Kidney (tissue), 14 donors: Measurements from ENCODE around the gene ACOT12. TPM values are rescaled to one million over a fixed set of nuclear protein-coding genes. Genes with fewer than 3 reads are reported as not detected.

Experiments used
- DNase-seq, 5 donors: peaks; one replicate each; pipeline ENCODE4 v3.0.0-alpha.2; 2013 to 2020
- FAIRE-seq: peaks from 2 replicates; lab custom pipeline; 2012; peaks lifted over from hg19 to GRCh38; lab: Jason Lieb, UNC
- H3K27ac ChIP-seq, 2 donors: one replicate each; pipeline ENCODE4 v1.7.0; 2013; ENCODE audit warnings: low read depth in 2 of 2, low read length in 2 of 2, inconsistent platforms in 1 of 2
- H3K27me3 ChIP-seq: one replicate; pipeline ENCODE4 v1.7.1; 2013; ENCODE audit warnings: low read length, inconsistent platforms; ENCODE audit not compliant: control insufficient read depth, insufficient read depth
- H3K36me3 ChIP-seq, 3 donors: one replicate each; pipeline versions ENCODE4 v1.7.0 to v1.7.1; 2013; ENCODE audit warnings: low read length in 3 of 3, control low read depth in 1 of 3, inconsistent platforms in 1 of 3; ENCODE audit not compliant: insufficient read depth in 3 of 3, control insufficient read depth in 2 of 3
- H3K4me1 ChIP-seq, 3 donors: one replicate each; pipeline versions ENCODE4 v1.7.0 to v1.7.1; 2013; ENCODE audit warnings: low read length in 3 of 3, inconsistent platforms in 1 of 3, low read depth in 1 of 3; ENCODE audit not compliant: control insufficient read depth in 2 of 3, insufficient read depth in 2 of 3
- H3K4me3 ChIP-seq, 3 donors: one replicate each; pipeline versions ENCODE4 v1.7.0 to v1.8.1; 2013; ENCODE audit warnings: low read length in 3 of 3, control low read depth in 1 of 3, inconsistent platforms in 1 of 3
- H3K9ac ChIP-seq, 3 donors: one replicate each; pipeline versions ENCODE4 v1.7.0 to v1.7.1; 2013; ENCODE audit warnings: low read length in 3 of 3, control low read depth in 1 of 3, inconsistent platforms in 1 of 3
- H3K9me3 ChIP-seq, 3 donors: one replicate each; pipeline versions ENCODE4 v1.7.0 to v1.7.1; 2013; ENCODE audit warnings: low read length in 3 of 3, control low read depth in 1 of 3, inconsistent platforms in 1 of 3; ENCODE audit not compliant: control insufficient read depth in 2 of 3, insufficient read depth in 1 of 3
- CTCF ChIP-seq: IDR thresholded peaks from 3 replicates; pipeline ENCODE4 v1.5.1; 2012; ENCODE audit warnings: mild to moderate bottlenecking, moderate library complexity, borderline replicate concordance; ENCODE audit not compliant: insufficient read depth; ENCODE audit errors: extremely low read depth
- intact Hi-C: fragments of 100-400 bp; cut with DNase I; formaldehyde crosslinking; loops from one replicate; pipeline ENCODE4 v1.11.1; 2022
- polyA plus RNA-seq: library from polyadenylated mRNA; stranded (reverse); fragments of 350-450 nt; fragmentation: Illumina TruSeq; extraction: RNeasy Lipid Tissue Mini Kit (QIAGEN cat#74804); gene quantifications from one replicate; pipeline ENCODE4 v1.2.3, GENCODE V29; 2014; ENCODE audit warnings: low read depth, low replicate concordance; ENCODE audit not compliant: insufficient read depth
- total RNA-seq: library from RNA; stranded (reverse); fragmentation: NEBNext Ultra II Directional; extraction: Animal tissue kit (Norgen Biotek cat#: 25700); gene quantifications from one replicate; pipeline ENCODE4 v1.2.1, GENCODE V29; 2021
- donor health status: control.
- donor health status: control.
- donor health status: control.
- donor health status: control.
- donor health status: control.
- donor health status: DM: yes; HTN: yes; CAD: no.
- donor health status: Normal renal cell carcinoma (clear cell type).

The ACOT12 gene
- total and polyA plus RNA-seq, 2 donors from 2014 or later = 2.2 TPM; not detected in 1

GRCh38 chr5:81405126-81405891, 11.4 kb upstream of the ACOT12 start:
- intact Hi-C loops = no loop called here
- Histone ChIP-seq H3K9me3 (no peaks in the 10 kb centered on the region), H3K4me3 (no peak overlapping the region), H3K27ac (no peak overlapping the region), H3K27me3 (no peaks in the 10 kb centered on the region), H3K4me1 (peaks cover 0 to 6% (median 3%) of the 10 kb centered on the region in 3 donors), H3K9ac (no peak overlapping the region), H3K36me3 (no peaks in the 10 kb centered on the region)
- FAIRE-seq (no peak), DNase-seq (no peak)
- TF ChIP-seq CTCF = no peak

- Histone ChIP-seq H3K4me1 (no peaks in the 10 kb centered on the region), H3K9me3 (no peaks in the 10 kb centered on the region), H3K27ac (no peak overlapping the region), H3K36me3 (no peaks in the 10 kb centered on the region), H3K27me3 (no peaks in the 10 kb centered on the region), H3K9ac (no peak overlapping the region), H3K4me3 (no peak overlapping the region)
- TF ChIP-seq CTCF = no peak
- FAIRE-seq (no peak), DNase-seq (no peak)
- intact Hi-C loops = no loop called here
Observed at GRCh38 chr5:81402192-81402930, 8.4 kb upstream of the ACOT12 start.

GRCh38 chr5:81401266-81401665, 7.3 kb upstream of the ACOT12 start:
- Histone ChIP-seq H3K9me3 (no peaks in the 10 kb centered on the region), H3K9ac (no peak overlapping the region), H3K27ac (no peak overlapping the region), H3K4me1 (no peaks in the 10 kb centered on the region), H3K27me3 (no peaks in the 10 kb centered on the region), H3K36me3 (no peaks in the 10 kb centered on the region), H3K4me3 (no peak overlapping the region)
- TF ChIP-seq CTCF = no peak
- FAIRE-seq (no peak), DNase-seq (peak in 1 of 5 donors; percentile 52)
- intact Hi-C loops = no loop called here
